IMR-90 (cell line): ENCODE measurements around the gene GNAS. TPM values are rescaled to one million over a fixed set of nuclear protein-coding genes. Genes with fewer than 3 reads are reported as not detected.

Source experiments
- ATAC-seq: fragments of 200-7000 bp; cut with Tn5 transposase; 2 replicates; pipeline ENCODE4 v1.9.1; 2020; ENCODE audit warnings: low read depth, mild to moderate bottlenecking, moderate library complexity
- BruUV-seq: library from RNA; stranded (reverse); fragments of 400-500 nt; replicated peaks from 2 replicates; lab custom pipeline; 2021; lab: Mats Ljungman, UMichigan
- CTCF ChIA-PET: fragments of 300-600 bp; formaldehyde crosslinking; extraction: SDS; loops from one replicate; lab custom pipeline; 2021; ENCODE audit warnings: antibody characterized with exemption; lab: Yijun Ruan, JAX
- POLR2A ChIA-PET: fragments of 300-600 bp; sonication (Branson Sonifier 250); formaldehyde crosslinking; loops from one replicate; lab custom pipeline; 2022; ENCODE audit warnings: antibody characterized with exemption; ENCODE audit not compliant: unreplicated experiment; lab: Charles Lee
- DNase-seq: peaks from one replicate; pipeline ENCODE4 v3.0.0; 2013
- H2AFZ ChIP-seq: replicated peaks from 2 replicates; pipeline ENCODE3; 2013; ENCODE audit warnings: low read length, mild to moderate bottlenecking; ENCODE audit not compliant: poor library complexity
- H2AK5ac ChIP-seq: 2 replicates; pipeline ENCODE4 v1.6.1; 2013; ENCODE audit warnings: low read depth, low read length, inconsistent platforms
- H2AK9ac ChIP-seq: replicated peaks from 2 replicates; pipeline ENCODE3; 2013; ENCODE audit warnings: mild to moderate bottlenecking, low read depth, low read length, moderate library complexity; ENCODE audit not compliant: poor library complexity
- H2BK120ac ChIP-seq: 2 replicates; pipeline ENCODE4 v1.6.1; 2013; ENCODE audit warnings: low read depth, low read length, inconsistent platforms
- H2BK15ac ChIP-seq: 3 replicates; pipeline ENCODE4 v1.6.1; 2013; ENCODE audit warnings: low read depth, low read length, inconsistent platforms
- H2BK20ac ChIP-seq: 2 replicates; pipeline ENCODE4 v1.6.1; 2013; ENCODE audit warnings: low read depth, mild to moderate bottlenecking, inconsistent platforms, low read length, moderate library complexity
- H2BK5ac ChIP-seq: 2 replicates; pipeline ENCODE4 v1.6.1; 2013; ENCODE audit warnings: mild to moderate bottlenecking, low read depth, low read length, inconsistent platforms; ENCODE audit not compliant: poor library complexity, severe bottlenecking
- H3K14ac ChIP-seq: replicated peaks from 2 replicates; pipeline ENCODE4 v1.6.1; 2013; ENCODE audit warnings: low read depth, low read length, inconsistent platforms
- H3K18ac ChIP-seq: 2 replicates; pipeline ENCODE4 v1.6.1; 2013; ENCODE audit warnings: low read depth, low read length, control low read depth
- H3K23ac ChIP-seq: 2 replicates; pipeline ENCODE4 v1.6.1; 2013; ENCODE audit warnings: low read depth, low read length, inconsistent platforms
- H3K27ac ChIP-seq: 2 replicates; pipeline ENCODE4 v1.5.1; 2013; ENCODE audit warnings: mild to moderate bottlenecking, control low read depth, low read length; ENCODE audit not compliant: insufficient read depth
- H3K27me3 ChIP-seq: 2 replicates; pipeline ENCODE4 v1.6.1; 2013; ENCODE audit warnings: low read length; ENCODE audit not compliant: control insufficient read depth, insufficient read depth
- H3K36me3 ChIP-seq: 2 replicates; pipeline ENCODE4 v1.6.1; 2013; ENCODE audit warnings: low read length, mixed read lengths; ENCODE audit not compliant: control insufficient read depth, insufficient read depth
- H3K4ac ChIP-seq: 2 replicates; pipeline ENCODE4 v1.6.1; 2013; ENCODE audit warnings: low read depth, low read length, inconsistent platforms
- H3K4me1 ChIP-seq: 2 replicates; pipeline ENCODE4 v1.6.1; 2013; ENCODE audit warnings: low read length, mixed read lengths; ENCODE audit not compliant: control insufficient read depth, insufficient read depth
- H3K4me2 ChIP-seq: 2 replicates; pipeline ENCODE4 v1.6.1; 2013; ENCODE audit warnings: low read depth, mild to moderate bottlenecking, control low read depth, low read length, moderate library complexity
- H3K4me3 ChIP-seq: 2 replicates; pipeline ENCODE4 v1.5.1; 2013; ENCODE audit warnings: low read depth, mild to moderate bottlenecking, control low read depth, low read length, moderate library complexity; ENCODE audit not compliant: insufficient read depth
- H3K56ac ChIP-seq: 2 replicates; pipeline ENCODE4 v1.6.1; 2013; ENCODE audit warnings: low read length, inconsistent platforms; ENCODE audit not compliant: insufficient read depth; ENCODE audit errors: extremely low read depth
- H3K79me1 ChIP-seq, 2 experiments: 2 replicates each; pipeline ENCODE4 v1.6.1; 2013; ENCODE audit warnings: low read length in 2 of 2, inconsistent platforms in 1 of 2, low read depth in 1 of 2
- H3K9ac ChIP-seq: 2 replicates; pipeline ENCODE4 v1.6.1; 2013; ENCODE audit warnings: low read depth, low read length, control low read depth
- H3K9me1 ChIP-seq: 2 replicates; pipeline ENCODE4 v1.6.1; 2013; ENCODE audit warnings: low read length, inconsistent platforms; ENCODE audit not compliant: insufficient read depth
- H3K9me3 ChIP-seq: 2 replicates; pipeline ENCODE4 v1.6.1; 2013; ENCODE audit warnings: low read length; ENCODE audit not compliant: control insufficient read depth, insufficient read depth
- H4K20me1 ChIP-seq: 2 replicates; pipeline ENCODE4 v1.6.1; 2013; ENCODE audit warnings: low read length, inconsistent platforms; ENCODE audit not compliant: insufficient read depth
- H4K5ac ChIP-seq: 2 replicates; pipeline ENCODE4 v1.6.1; 2013; ENCODE audit warnings: mild to moderate bottlenecking, low read depth, low read length, control low read depth
- H4K8ac ChIP-seq, 2 experiments: 2 replicates each; pipeline ENCODE4 v1.6.1; 2013; ENCODE audit warnings: low read depth in 2 of 2, low read length in 2 of 2, control low read depth in 1 of 2, inconsistent platforms in 1 of 2
- H4K91ac ChIP-seq: 2 replicates; pipeline ENCODE4 v1.6.1; 2013; ENCODE audit warnings: low read depth, low read length, inconsistent platforms; ENCODE audit not compliant: insufficient read depth
- FOS ChIP-seq: fragments of 150-350 bp; IDR thresholded peaks from 2 replicates; pipeline ENCODE4 v1.6.1; 2016; ENCODE audit warnings: low read depth, low read length
- MAZ ChIP-seq: IDR thresholded peaks from 2 replicates; pipeline ENCODE4 v1.6.1; 2012; ENCODE audit warnings: low read depth, mild to moderate bottlenecking, low read length, improper control_type of control experiment, moderate library complexity, borderline replicate concordance
- NFE2L2 ChIP-seq: fragments of 150-350 bp; IDR thresholded peaks from 2 replicates; pipeline ENCODE4 v1.6.1; 2016; ENCODE audit warnings: low read depth, mild to moderate bottlenecking, low read length
- RAD21 ChIP-seq: IDR thresholded peaks from 2 replicates; pipeline ENCODE4 v1.6.1; 2012; ENCODE audit warnings: low read length, improper control_type of control experiment
- SMC3 ChIP-seq: fragments of 150-350 bp; IDR thresholded peaks from 2 replicates; pipeline ENCODE4 v1.6.1; 2016; ENCODE audit warnings: low read depth, mild to moderate bottlenecking, antibody characterized with exemption, low read length, moderate library complexity
- WGBS, 2 experiments: methylation state at CpG; one replicate each; pipeline versions ENCODE4 v1.1.5 to v1.1.7; 2013; ENCODE audit warnings: missing lambda C conversion rate in 2 of 2; ENCODE audit not compliant: insufficient read length in 1 of 2; ENCODE audit errors: extremely low coverage in 2 of 2; 5-methylcytosine and 5-hydroxymethylcytosine counted together
- dilution Hi-C: fragments of 300-500 bp; cut with HindIII; formaldehyde crosslinking; loops from one replicate; pipeline ENCODE4 v1.14.3; 2018; ENCODE audit warnings: low sequenced_read_pairs; ENCODE audit not compliant: unreplicated experiment
- in situ Hi-C: fragments of 300-500 bp; cut with MboI; formaldehyde crosslinking; loops from 3 replicates; pipeline ENCODE4 v1.14.3; 2019; ENCODE audit warnings: low sequenced_read_pairs, inconsistent platforms, mixed read lengths
- intact Hi-C: fragments of 100-400 bp; cut with micrococcal nuclease; formaldehyde crosslinking; loops from 2 replicates; pipeline ENCODE4 v1.10.0; 2022
- polyA plus RNA-seq, 3 experiments: library from polyadenylated mRNA; depleted of rRNA; stranded (reverse); fragments of >200 nt; gene quantifications; 2 replicates each; pipeline ENCODE4 v1.2.3, GENCODE V29; 2012; ENCODE audit warnings: low replicate concordance in 1 of 3
- total RNA-seq: library from RNA; depleted of rRNA; stranded (reverse); fragments of >200 nt; gene quantifications from 2 replicates; pipeline ENCODE4 v1.2.3, GENCODE V29; 2012

Gene GNAS
- total and polyA plus RNA-seq, 2 of the 4 experiments (the other 2 are of a cell fraction) = 397 to 1,356 TPM

DNA sequence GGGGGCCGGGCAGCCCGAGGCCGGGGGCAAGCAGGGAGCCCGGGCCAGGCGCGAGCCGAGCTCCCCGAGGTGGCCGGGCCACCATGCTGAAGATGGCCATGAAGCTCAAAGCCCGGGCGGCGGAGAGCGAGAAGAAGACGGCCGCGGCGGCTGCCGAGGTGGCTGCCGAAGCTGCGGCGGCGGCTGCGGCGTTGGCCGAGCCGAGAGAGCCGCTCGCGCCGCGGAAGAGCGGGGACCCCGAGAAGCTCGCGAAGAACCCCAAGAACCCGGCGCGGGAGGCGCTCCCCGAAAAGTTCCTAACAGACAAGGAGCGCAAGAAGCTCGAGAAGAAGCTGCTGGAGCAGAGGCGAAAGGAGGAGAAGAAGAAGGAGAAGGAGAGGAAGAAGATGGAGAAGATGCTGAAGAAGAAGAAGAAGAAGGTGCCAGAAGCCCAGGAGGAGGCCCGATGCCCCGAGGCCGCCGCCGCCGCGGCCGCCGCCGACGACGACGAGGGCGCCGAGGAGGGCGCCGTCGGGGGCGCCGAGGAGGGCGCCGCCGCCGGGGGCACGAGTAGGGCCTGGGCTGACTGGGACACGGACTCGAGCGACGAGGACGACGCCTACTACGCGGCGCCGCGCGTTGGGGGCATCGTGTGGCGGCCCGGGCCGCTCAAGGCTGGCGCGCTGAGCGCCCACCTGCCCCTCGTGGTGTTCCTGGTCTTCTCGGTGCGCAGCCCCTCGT is 37.4 kb downstream of the GNAS start:
- intact Hi-C loops = loop anchor here (5.0 kb wide), 1 partner anchor 142 kb away; the partner anchor contains the start of gene ATP5F1E
- no peak overlapping the region for H3K4ac ChIP-seq
- DNase-seq = no peak

More for the DNA sequence above, 37.4 kb downstream of the GNAS start:
- Histone ChIP-seq H2AFZ (peak overlapping the region; percentile 92), H2BK5ac (peak overlapping the region; percentile 75), H3K56ac (no peak overlapping the region), H4K8ac (peak overlapping the region; percentile 30 to 53; a peak in 2 of 4 replicates), H3K79me1 (peaks cover 0 to 8% of the 10 kb centered on the region in 2 experiments; a peak in 2 of 4 replicates), H3K27me3 (peaks cover 2% of the 10 kb centered on the region; the same call in 1 of the 2 replicates), H3K9me1 (no peaks in the 10 kb centered on the region), H3K18ac (no peak overlapping the region), H3K9ac (peak overlapping the region; percentile 98; the same call in 1 of the 2 replicates), H4K5ac (0 out of 2 replicates have a peak overlapping the region, but pooled peaks have one; percentile 6), H4K91ac (no peak overlapping the region; the same call in 1 of the 2 replicates), H3K23ac (no peak overlapping the region), H3K4me2 (peak overlapping the region; percentile 92), H4K20me1 (peaks cover 23% of the 10 kb centered on the region), H2BK120ac (no peak overlapping the region), H2AK9ac (peak overlapping the region; percentile 62), H3K14ac (no peak overlapping the region), H2BK20ac (no peak overlapping the region; the same call in 1 of the 2 replicates), H3K36me3 (no peaks in the 10 kb centered on the region), H3K27ac (peak overlapping the region; percentile 91), H2AK5ac (no peak overlapping the region), H3K9me3 (no peaks in the 10 kb centered on the region; the same call in 1 of the 2 replicates), H3K4me1 (no peaks in the 10 kb centered on the region; the same call in 1 of the 2 replicates), H2BK15ac (no peak overlapping the region), H3K4me3 (peak overlapping the region; percentile 100)
- BruUV-seq = no TSS peak
- no peak for ATAC-seq
- WGBS, 2 experiments = 24% methylated on average over 45 of the region's 91 CpGs; no CpG with 5 or more reads in 1 of the 2 experiments
- ChIA-PET POLR2A (no interaction called here), CTCF (no interaction called here)
- TF ChIP-seq RAD21 (no peak), NFE2L2 (no peak), SMC3 (no peak), MAZ (no peak), FOS (no peak)
- dilution Hi-C loops (no loop called here), in situ Hi-C loops (no loop called here)
